HepG2 (cell line): ENCODE data around the gene ANTXRL.

Source experiments
- CTCF ChIP-seq: sonication (generic); formaldehyde crosslinking; IDR thresholded peaks from 2 replicates; pipeline ENCODE4 v1.5.0; 2020; ENCODE audit warnings: mild to moderate bottlenecking, missing genetic modification reagents, moderate library complexity
- KMT2A ChIP-seq: sonication (generic); formaldehyde crosslinking; IDR thresholded peaks from 2 replicates; pipeline ENCODE4 v1.4.0; 2020; ENCODE audit warnings: missing genetic modification reagents
- MLLT10 ChIP-seq: sonication (generic); formaldehyde crosslinking; IDR thresholded peaks from 2 replicates; pipeline ENCODE4 v1.4.0; 2020; ENCODE audit warnings: missing genetic modification reagents
- MYC ChIP-seq: sonication (generic); formaldehyde crosslinking; IDR thresholded peaks from 2 replicates; pipeline ENCODE4 v1.9.0; 2021; ENCODE audit warnings: missing genetic modification reagents, borderline replicate concordance
- NFE2L1 ChIP-seq: sonication (generic); formaldehyde crosslinking; IDR thresholded peaks from 2 replicates; pipeline ENCODE4 v1.4.0; 2020; ENCODE audit warnings: missing genetic modification reagents, mild to moderate bottlenecking, borderline replicate concordance
- NR1H2 ChIP-seq: sonication (generic); formaldehyde crosslinking; IDR thresholded peaks from 2 replicates; pipeline ENCODE4 v1.8.1; 2022; ENCODE audit warnings: low read depth, missing genetic modification reagents, borderline replicate concordance
- PBX3 ChIP-seq: sonication (generic); formaldehyde crosslinking; IDR thresholded peaks from 2 replicates; pipeline ENCODE4 v1.8.1; 2023; ENCODE audit warnings: missing genetic modification reagents, inconsistent platforms, borderline replicate concordance
- POLR2AphosphoS5 ChIP-seq: IDR thresholded peaks from 2 replicates; pipeline ENCODE4 v1.6.1; 2012; ENCODE audit warnings: low read depth, low read length
- STAT5B ChIP-seq: sonication (generic); formaldehyde crosslinking; IDR thresholded peaks from 2 replicates; pipeline ENCODE4 v1.4.0; 2020; ENCODE audit warnings: missing genetic modification reagents
- TAF1 ChIP-seq: sonication (generic); formaldehyde crosslinking; IDR thresholded peaks from 2 replicates; pipeline ENCODE4 v1.4.0; 2020; ENCODE audit warnings: missing genetic modification reagents
- ZBTB40 ChIP-seq, 2 experiments: fragments of 450-650 bp in 1 of 2; sonication (generic) in 1 of 2; formaldehyde crosslinking in 1 of 2; IDR thresholded peaks; 2 replicates each; pipeline versions ENCODE4 v1.6.1 to v1.8.0; 2016 to 2022; ENCODE audit warnings: antibody characterized with exemption in 1 of 2, mild to moderate bottlenecking in 1 of 2, missing genetic modification reagents in 1 of 2
- ZNF235 ChIP-seq: sonication (generic); formaldehyde crosslinking; IDR thresholded peaks from 2 replicates; pipeline ENCODE4 v1.8.1; 2023; ENCODE audit warnings: mild to moderate bottlenecking, missing genetic modification reagents, borderline replicate concordance
- TF ChIP-seq, protein P1 (sequence below): sonication (generic); formaldehyde crosslinking; IDR thresholded peaks from 2 replicates; pipeline ENCODE4 v1.4.0; 2020; ENCODE audit warnings: missing genetic modification reagents
- TF ChIP-seq, protein P2 (sequence below): sonication (generic); formaldehyde crosslinking; IDR thresholded peaks from 2 replicates; pipeline ENCODE4 v1.5.1; 2020; ENCODE audit warnings: mild to moderate bottlenecking, missing genetic modification reagents, moderate library complexity

DNA sequence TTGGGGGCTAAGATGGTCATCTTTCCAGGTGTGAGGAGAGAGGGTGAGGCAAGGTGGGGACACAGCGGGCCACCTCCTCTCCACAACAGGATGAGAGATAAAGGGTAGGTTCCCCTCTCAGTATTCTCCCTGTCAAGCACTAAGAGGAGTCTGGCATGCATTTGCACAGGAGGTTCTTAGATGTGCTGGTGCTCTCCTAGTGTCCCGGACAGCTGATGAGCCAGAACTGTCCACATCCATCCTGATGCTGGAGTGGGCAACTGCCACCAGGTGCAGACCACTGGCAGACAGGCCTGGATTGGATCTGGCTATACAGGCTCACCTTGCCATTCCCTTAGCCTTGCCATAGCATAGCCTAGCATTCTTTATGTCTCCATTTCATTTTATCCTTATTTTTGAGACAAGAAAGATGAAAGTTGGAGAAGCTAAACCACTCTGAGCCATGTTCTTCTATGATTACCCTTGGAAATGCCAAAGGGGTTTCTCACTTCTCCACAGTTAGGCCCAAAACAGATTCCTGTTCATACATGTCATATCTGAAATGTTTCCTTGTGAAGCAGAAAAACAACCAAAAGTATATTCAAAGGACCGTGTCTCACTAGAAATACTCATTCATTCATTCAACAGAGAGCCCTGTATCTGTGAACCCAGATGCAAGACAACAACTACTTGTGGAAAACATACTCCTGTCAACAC, 48.8 kb upstream of the ANTXRL start:
- no peak for TF ChIP-seq TAF1 (CRISPR knock-in tag)
- TF ChIP-seq STAT5B (CRISPR knock-in tag) = no peak
- no peak for TF ChIP-seq POLR2AphosphoS5
- TF ChIP-seq NFE2L1 = no peak
- no peak for TF ChIP-seq CTCF (CRISPR knock-in tag)
- TF ChIP-seq, protein P1, sequence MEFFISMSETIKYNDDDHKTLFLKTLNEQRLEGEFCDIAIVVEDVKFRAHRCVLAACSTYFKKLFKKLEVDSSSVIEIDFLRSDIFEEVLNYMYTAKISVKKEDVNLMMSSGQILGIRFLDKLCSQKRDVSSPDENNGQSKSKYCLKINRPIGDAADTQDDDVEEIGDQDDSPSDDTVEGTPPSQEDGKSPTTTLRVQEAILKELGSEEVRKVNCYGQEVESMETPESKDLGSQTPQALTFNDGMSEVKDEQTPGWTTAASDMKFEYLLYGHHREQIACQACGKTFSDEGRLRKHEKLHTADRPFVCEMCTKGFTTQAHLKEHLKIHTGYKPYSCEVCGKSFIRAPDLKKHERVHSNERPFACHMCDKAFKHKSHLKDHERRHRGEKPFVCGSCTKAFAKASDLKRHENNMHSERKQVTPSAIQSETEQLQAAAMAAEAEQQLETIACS = no peak
- TF ChIP-seq PBX3 = no peak
- TF ChIP-seq NR1H2 (CRISPR knock-in tag) = no peak
- TF ChIP-seq MLLT10 (CRISPR knock-in tag) = no peak
- TF ChIP-seq MYC (CRISPR knock-in tag) = no peak
- TF ChIP-seq ZNF235 (CRISPR knock-in tag) = no peak
- TF ChIP-seq, protein P2, sequence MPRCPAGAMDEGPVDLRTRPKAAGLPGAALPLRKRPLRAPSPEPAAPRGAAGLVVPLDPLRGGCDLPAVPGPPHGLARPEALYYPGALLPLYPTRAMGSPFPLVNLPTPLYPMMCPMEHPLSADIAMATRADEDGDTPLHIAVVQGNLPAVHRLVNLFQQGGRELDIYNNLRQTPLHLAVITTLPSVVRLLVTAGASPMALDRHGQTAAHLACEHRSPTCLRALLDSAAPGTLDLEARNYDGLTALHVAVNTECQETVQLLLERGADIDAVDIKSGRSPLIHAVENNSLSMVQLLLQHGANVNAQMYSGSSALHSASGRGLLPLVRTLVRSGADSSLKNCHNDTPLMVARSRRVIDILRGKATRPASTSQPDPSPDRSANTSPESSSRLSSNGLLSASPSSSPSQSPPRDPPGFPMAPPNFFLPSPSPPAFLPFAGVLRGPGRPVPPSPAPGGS (CRISPR knock-in tag) = no peak
- no peak for TF ChIP-seq KMT2A (CRISPR knock-in tag)
- TF ChIP-seq ZBTB40 (IDR thresholded peaks at IDR 0.05) = no peak
- TF ChIP-seq ZBTB40 (CRISPR knock-in tag; IDR thresholded peaks at IDR 0.05) = no peak
